LNCaP clone FGC (cell line): ENCODE data around the gene HHATL.

ENCODE experiments used
- DNase-seq: peaks from one replicate; pipeline ENCODE4 v3.0.0-alpha.2; 2011; ENCODE audit warnings: low read depth
- H3K4me3 ChIP-seq: 2 replicates; pipeline ENCODE4 v1.5.1; 2011; ENCODE audit warnings: mild to moderate bottlenecking, low read depth, low read length, control low read depth
- CTCF ChIP-seq: IDR thresholded peaks from 2 replicates; pipeline ENCODE4 v1.5.1; 2012; ENCODE audit warnings: mild to moderate bottlenecking; ENCODE audit not compliant: control insufficient read depth, insufficient read depth; ENCODE audit errors: extremely low read depth

Gene HHATL

DNA sequence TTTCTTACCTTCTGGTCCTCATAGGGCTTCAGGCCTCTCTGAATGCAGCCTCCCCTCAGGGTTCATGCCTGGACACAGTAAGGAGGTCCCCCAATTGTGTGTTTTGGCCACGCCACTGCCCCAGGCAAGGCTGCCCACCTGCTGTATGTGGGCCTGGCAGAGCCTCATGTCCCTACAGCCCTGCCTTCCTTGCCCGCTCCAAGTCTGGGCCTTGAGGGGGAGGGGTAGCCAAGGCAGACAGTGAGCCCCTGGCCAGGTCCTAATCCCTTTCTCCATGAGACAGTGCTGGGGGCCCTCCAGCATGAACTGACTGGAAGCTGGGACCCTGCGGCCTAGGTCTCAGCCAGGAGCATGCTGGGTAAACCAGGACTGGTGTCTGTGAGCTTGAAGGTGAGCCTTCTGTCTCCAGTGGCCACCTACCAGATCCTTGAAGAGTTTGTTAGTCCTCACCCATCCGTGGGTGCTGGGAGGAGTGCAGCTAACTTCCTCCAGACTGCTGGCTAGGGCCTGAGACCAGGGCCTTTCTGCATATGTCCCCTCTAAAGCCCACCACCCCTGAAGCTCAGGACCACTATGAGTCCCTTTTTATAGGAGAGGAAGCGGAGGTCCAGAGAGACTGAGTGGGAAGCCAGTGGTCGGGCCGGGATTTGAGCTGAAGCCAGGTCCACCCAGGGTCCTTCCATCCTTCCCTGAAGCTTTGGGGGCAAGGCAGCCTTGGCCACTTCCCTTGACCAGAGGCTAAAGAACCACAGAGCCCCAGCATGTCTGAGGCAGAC, 40.4 kb downstream of the HHATL start:
- TF ChIP-seq CTCF: no peak
- no peak overlapping the region for H3K4me3 ChIP-seq
- no peak for DNase-seq

DNA sequence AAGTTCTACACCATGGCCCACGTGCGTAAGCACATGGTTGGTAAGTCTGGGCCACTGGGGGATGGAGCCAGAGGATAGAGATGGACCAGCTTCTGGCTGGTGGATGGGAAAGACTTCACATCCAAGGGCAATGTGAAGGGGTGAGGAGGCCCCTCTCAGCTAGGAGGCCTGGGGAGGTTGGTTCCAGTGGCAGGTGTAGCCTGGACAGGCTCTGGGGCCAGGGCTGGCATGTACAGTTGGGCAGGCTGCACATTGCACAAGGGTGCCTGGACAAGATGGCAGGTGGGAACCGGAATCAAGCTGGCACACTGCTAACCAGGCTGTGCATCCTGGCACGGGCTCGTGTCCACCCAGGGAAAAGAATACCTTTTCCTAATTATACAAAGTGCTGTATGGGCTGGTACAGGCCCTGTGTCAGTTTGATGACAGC, 41.0 kb downstream of the HHATL start:
- TF ChIP-seq CTCF: no peak
- DNase-seq: no peak
- no peak overlapping the region for H3K4me3 ChIP-seq

GRCh38 chr3:42660898-42661297, 41.7 kb downstream of the HHATL start:
- H3K4me3 ChIP-seq: no peak overlapping the region
- no peak for DNase-seq
- no peak for TF ChIP-seq CTCF

DNA sequence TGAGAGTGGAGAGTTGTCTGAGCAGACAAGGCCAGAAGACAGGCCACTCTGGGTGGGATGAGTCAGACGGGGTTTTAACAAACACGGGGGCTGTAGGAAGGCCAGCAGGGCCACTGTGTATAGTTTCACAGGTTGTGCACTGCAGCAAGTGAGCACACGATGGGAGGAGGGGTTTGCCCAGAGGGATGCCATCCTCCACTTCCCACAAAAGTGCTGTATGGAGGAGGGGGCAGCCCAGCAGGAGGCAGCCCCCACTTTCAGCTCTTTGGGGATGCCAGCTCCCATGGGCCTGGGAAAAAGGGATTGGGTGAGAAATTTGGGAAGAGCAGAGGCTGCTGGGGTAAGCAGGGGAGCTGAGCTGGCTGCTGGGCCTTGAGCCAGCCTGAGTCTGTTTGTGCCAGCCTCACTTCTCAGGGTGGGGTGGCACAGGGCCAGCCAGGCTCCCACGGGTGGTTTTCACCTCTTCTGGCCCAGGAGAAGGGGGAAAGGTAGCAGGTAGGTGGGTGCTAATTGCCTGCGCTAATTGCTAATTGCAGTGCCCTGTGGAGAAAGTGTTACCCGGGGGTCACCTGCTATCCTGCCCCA, 42.4 kb downstream of the HHATL start:
- TF ChIP-seq CTCF: no peak
- DNase-seq: no peak
- no peak overlapping the region for H3K4me3 ChIP-seq

DNA sequence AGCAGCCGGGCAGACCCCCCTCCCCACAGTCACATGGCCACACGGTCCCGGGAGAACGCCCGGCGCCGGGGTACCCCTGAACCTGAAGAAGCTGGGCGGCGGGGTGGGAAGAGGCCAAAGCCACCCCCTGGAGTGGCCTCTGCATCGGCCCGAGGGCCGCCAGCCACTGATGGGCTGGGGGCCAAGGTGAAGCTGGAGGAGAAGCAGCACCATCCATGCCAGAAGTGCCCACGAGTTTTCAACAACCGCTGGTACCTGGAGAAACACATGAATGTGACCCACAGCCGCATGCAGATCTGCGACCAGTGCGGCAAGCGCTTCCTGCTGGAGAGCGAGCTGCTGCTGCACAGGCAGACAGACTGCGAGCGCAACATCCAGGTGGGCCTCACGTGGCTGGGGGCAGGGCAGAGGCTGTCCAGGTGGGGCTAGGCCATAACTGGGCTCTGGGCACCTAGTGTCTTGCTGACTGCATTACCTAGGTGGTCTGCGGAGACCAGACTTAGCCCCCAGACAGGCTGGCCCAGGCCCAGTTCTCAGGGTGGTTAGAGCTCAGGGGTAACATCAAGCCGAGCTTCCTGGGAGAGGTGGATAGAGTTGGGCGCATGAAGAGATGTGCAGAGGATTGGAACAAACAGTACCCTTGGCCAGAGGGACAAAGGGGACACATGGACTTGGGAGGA, 43.0 kb downstream of the HHATL start:
- no peak for TF ChIP-seq CTCF
- no peak overlapping the region for H3K4me3 ChIP-seq
- no peak for DNase-seq

DNA sequence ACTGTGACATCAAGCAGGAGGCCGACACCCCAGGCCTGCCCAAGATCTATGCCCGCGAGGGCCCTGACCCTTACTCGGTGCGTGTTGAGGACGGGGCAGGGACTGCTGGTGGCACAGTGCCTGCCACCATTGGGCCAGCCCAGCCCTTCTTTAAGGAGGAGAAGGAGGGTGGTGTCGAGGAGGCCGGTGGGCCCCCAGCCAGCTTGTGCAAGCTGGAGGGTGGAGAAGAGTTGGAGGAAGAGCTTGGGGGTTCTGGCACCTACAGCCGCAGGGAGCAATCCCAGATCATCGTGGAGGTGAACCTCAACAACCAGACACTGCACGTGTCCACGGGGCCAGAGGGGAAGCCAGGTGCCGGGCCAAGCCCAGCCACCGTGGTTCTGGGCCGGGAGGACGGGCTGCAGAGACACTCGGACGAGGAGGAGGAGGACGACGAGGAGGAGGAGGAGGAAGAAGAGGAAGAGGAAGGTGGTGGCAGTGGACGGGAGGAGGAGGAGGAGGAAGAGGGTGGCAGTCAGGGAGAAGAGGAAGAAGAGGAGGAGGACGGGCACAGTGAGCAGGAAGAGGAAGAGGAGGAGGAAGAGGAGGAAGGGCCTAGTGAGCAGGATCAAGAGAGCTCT, 43.7 kb downstream of the HHATL start:
- no peak for DNase-seq
- no peak for TF ChIP-seq CTCF
- H3K4me3 ChIP-seq: no peak overlapping the region
